ENCODE data around the gene FAM3D.

GRCh38 chr3:58657036-58657520 lies 9.5 kb downstream of the FAM3D start:
- TF ChIP-seq, protein P1, sequence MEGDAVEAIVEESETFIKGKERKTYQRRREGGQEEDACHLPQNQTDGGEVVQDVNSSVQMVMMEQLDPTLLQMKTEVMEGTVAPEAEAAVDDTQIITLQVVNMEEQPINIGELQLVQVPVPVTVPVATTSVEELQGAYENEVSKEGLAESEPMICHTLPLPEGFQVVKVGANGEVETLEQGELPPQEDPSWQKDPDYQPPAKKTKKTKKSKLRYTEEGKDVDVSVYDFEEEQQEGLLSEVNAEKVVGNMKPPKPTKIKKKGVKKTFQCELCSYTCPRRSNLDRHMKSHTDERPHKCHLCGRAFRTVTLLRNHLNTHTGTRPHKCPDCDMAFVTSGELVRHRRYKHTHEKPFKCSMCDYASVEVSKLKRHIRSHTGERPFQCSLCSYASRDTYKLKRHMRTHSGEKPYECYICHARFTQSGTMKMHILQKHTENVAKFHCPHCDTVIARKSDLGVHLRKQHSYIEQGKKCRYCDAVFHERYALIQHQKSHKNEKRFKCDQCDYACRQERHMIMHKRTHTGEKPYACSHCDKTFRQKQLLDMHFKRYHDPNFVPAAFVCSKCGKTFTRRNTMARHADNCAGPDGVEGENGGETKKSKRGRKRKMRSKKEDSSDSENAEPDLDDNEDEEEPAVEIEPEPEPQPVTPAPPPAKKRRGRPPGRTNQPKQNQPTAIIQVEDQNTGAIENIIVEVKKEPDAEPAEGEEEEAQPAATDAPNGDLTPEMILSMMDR (tag by site-specific recombination; IDR thresholded peaks at IDR 0.05), result no peak
- TF ChIP-seq ZNF274 (IDR thresholded peaks at IDR 0.05; ENCODE audit: low read length) (no peak), ZNF274 (tag by site-specific recombination; IDR thresholded peaks at IDR 0.05; ENCODE audit: borderline replicate concordance) (no peak), ZNF558 (tag by site-specific recombination; IDR thresholded peaks at IDR 0.05) (no peak)
